Suppressor macrophage (primary cell): ENCODE data around the gene GRM8.

Source experiments
- DNase-seq, 4 experiments: peaks; one replicate each; pipeline ENCODE4 v3.0.0-alpha.2; 2020 to 2022

Gene GRM8

DNA sequence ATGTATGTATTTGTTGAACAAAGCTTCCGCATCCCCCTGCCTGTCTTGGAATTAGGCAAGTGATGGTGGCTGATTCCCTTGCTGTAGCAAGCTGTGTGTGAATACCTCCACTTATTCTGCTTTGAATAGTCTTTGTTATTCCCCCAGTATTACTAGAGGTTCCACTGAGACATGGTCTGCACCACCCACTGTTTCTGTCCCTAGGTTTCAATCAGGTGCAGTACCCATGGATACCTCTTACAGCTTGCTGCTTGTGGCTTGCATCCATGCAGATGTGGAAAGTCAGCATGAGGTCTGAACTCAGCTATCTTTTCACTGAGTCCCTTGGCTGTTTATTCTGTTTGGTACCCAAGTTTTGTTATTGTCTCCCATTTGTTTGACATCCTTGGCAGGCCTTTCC is 447.4 kb downstream of the GRM8 start:
- no peak for DNase-seq

GRCh38 chr7:126804604-126805003 is 448.1 kb downstream of the GRM8 start:
- DNase-seq: no peak

- no peak for DNase-seq
Observed at GRCh38 chr7:126803990-126804389, 448.8 kb downstream of the GRM8 start.

DNA sequence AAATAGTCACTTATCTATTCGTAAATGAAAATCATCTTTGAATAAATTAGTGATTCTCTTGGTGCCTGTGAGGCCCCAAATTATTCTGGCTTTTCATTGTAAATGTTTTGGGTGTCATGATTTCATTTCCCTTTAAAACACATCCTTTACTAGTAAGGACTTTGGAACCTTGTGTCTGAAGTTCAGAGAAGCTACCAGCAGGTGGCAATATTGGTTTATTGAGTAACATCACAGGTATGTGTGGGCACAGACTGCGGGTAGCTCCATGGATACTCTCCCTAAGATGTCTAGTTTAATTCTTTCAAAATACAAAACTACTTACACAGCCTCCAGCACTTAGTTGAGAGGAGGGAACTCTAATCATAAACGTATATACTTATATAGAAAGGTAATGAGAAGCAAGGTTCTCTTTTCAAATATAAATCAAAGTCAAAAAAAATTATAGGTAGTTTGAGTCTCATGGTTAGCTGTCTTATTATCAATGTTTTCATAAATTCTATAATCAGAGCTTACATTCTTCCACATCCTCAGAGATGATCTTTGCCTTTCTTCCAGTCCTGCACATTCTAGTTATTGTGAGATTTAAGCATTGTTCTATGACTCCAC is 449.6 kb downstream of the GRM8 start:
- DNase-seq: peak; percentile 54 to 63 (median 60)

DNA sequence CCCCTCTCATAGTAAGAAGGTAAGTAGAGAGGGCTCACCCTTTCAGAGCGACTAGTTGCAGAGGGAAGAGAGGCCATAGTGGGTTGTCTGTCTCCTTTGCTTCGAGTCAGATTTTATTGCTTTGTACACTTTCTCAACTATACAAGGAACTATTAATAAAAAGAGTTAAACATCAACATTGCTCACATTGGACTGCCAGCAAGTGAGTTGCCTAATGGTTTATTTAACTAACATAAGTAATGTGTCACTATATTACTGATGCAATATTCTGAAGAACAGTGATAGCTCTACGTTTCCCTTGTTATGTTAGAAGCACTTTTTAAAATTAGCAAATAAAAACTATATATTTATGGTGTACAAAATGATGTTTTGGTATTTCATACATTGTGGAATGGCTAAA is 451.0 kb downstream of the GRM8 start:
- no peak for DNase-seq

- no peak for DNase-seq
Observed at GRCh38 chr7:126799541-126799940, 453.2 kb downstream of the GRM8 start.

- DNase-seq: no peak
Observed at GRCh38 chr7:126792521-126792920, 460.2 kb downstream of the GRM8 start.

- no peak for DNase-seq
Observed at GRCh38 chr7:126791306-126791705, 461.4 kb downstream of the GRM8 start.

GRCh38 chr7:126790763-126791162 is 462.0 kb downstream of the GRM8 start:
- DNase-seq: no peak

DNA sequence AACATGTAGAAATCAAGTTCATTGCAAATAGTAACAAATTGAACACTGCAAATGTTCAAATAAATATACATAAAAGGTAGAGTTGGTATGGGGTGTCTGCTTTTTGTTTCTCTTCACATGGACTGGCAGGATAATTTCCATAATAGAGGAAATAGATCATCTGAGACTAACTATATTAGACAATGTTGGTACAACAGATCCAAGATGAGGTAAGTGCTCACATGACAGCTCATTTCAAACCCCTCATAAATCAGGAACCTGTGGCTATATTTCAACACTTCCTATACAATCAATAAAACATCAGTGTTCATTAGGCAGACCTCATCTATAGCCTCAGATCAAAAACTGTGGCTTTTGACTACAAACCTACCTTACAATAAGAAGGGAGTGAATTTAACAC is 469.1 kb downstream of the GRM8 start:
- DNase-seq: no peak

DNA sequence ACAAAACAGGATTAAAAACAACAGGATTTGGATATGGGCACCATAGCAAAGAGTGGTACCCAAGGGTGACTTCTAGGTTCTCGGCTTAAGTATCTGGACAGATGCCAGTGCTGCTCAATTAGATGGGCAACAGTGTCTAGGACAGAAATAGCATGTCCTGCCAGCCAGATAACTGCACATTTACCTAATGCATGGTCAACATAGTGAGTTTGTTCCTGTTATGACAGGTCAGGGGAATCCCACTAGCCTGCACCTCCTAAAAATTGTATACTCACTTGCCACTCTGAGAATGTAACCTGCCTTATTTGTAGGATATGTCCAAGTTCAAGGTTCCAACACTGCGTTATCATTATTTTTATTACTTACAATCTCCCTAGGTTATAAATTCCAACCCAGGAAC is 471.7 kb downstream of the GRM8 start:
- no peak for DNase-seq

DNA sequence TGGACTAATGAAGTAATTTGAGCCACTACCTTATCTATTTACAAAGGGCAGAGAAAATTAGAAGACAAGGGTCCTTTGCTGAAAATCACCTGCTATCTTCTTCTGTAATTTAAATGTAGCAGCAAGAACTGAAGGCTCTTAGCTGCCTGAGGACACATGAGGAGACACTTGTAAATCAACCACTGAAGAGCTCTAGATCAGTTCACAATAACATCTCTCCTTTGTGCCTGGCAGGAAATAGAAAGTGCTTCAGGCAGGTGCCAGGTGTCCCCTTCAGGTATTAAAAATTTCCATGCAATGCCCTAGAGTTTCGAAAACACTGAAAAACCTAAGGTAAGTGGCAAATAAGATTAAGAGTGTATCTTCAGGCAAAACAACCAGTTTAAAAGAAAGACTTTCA is 474.6 kb downstream of the GRM8 start:
- DNase-seq: no peak

DNA sequence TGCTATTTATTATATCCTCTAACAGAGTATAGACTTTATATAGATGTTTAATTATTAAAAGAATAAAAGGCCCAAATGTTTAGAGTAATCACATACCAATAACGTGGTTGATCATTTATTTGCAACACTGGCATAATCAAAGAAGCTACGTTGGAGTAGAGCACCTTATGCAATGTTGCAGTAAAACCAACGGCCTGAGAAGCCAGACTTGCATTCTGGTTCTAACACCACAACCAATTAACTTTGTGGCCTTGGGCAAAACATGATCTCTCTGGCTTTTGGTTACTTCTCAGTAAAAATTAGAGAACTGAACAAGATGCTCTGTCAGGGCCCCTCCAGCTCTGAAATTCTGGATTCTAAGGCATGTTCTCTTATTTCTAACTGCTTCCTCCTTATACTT is 476.2 kb downstream of the GRM8 start:
- DNase-seq: peak in 2 of 4 experiments; percentile 2 to 10

- peak in 2 of 4 experiments; percentile 37 to 48 for DNase-seq
Observed at GRCh38 chr7:126774077-126774476, 478.7 kb downstream of the GRM8 start.

- no peak for DNase-seq
Observed at GRCh38 chr7:126768836-126769235, 483.9 kb downstream of the GRM8 start.

DNA sequence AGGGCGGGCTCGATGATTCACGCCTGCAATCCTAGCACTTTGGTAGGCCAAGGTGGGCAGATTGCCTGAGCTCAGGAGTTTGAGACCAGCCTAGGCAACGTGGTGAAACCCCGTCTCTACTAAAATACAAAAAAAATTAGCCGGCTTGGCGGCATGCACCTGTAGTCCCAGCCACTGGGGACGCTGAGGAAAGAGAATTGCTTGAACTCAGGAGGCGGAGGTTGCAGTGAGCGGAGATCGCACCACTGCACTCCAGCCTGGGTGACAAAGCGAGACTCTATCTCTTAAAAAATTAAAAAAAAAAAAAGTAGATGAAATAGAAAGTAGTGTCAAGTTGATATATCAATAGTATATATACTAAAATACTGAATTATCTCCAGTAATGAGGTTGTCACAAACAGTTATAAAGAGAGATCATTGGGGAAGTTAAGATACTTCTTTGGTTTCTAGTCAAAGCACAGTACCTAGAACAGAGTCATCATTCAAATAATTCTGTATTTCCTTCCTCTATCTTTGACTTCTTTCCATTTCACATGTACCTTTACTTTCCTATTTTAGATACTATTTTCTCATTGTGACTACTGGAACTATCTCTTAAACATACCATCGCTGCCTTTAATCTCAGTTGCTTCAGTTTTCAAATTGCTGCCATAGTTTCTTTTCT is 491.7 kb downstream of the GRM8 start:
- no peak for DNase-seq

DNA sequence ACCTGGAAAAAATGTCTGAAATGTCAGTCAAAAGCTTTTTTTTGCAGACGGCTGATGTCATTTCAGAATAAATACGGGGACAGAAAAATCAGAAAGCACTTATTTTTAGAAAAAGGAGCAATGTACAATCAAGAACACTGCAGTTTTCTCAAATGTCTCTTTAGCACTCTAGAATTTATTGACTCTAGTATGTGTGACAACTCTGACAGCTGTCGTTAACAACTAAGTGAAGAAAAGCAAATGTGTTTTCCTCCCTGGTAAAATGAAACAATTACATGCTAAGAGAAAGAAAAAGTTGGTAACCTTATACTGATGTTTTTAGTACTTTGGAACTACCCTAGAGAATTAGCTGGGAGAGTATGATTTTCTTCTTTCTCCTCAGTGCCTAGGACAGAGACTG is 497.4 kb downstream of the GRM8 start:
- DNase-seq: no peak

DNA sequence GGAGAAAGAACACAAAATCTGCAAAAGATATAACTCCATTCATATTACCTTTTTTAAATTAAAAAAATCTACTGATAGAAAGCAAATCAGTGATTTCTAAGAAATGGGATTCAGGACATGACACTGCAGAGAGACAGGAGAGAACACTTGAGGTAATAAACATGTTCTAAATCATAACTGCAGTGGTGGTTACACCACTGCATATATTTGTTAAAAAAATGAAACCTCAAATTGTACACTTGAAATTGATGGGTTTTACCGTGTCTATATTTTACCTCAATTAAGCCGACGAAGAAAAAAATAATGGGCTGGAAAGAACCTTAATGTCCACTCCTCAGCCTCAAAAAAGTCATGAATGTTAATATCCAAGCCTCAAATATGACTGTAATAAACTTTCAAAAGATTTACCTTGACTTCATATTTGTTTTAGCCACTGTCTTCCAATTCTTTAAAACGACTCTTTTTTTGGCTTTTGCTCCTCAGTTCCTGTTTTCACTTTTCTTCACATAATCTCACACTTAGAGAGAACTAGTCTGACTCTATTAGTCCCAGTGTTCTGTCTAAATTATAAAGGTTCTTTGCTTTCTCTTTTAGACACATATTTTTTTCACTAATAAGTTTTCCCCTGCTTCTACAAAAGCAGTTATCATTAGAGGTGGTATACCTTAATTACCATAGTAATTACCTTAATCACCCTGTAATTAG is 502.4 kb downstream of the GRM8 start:
- no peak for DNase-seq

- DNase-seq: no peak
Observed at GRCh38 chr7:126728967-126729366, 523.8 kb downstream of the GRM8 start.

DNA sequence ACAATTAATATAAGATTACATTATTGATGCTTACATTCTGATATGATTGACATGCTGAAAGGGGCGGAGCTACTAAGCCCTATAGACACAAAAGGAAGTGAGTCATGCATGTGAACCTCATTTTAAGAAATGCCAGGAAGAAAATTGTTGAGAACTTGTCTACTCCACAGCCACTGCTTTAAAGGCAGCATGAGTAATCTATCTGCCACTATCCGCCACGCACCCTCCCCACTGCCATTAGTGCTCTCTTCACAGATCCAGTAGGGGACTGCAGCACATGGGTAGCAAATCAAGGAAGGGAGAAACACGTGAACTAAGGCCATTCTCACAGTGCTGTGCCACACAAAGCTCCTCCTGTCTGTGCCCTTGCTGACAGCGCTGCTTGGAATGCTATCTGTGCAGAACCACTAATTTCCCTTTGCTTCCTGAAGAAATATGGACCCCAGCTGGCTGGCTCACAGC is 524.8 kb downstream of the GRM8 start:
- DNase-seq: peak in 3 of 4 experiments; percentile 3 to 12 (median 7)

GRCh38 chr7:126723966-126724544 is 528.7 kb downstream of the GRM8 start:
- DNase-seq: no peak

DNA sequence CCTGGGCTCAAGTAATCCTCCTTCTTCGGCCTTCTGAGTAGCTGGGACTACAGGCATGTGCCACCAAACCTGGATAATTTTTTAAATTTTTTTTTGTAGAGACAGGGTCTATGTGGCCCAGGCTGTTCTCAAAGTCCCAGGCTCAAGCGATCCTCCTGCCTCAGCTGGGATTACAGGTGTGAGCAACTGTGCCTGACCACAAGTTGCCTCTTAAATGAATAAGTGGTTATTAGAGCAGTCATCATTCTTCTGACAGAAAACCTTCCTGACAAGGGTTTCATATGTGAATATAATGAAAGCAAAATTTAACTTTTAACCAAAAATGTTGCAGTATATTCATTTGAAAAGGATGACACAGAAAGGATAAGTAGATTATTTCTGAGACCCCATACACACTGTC is 532.5 kb downstream of the GRM8 start:
- DNase-seq: no peak

GRCh38 chr7:126718419-126718818 is 534.3 kb downstream of the GRM8 start:
- DNase-seq: no peak

DNA sequence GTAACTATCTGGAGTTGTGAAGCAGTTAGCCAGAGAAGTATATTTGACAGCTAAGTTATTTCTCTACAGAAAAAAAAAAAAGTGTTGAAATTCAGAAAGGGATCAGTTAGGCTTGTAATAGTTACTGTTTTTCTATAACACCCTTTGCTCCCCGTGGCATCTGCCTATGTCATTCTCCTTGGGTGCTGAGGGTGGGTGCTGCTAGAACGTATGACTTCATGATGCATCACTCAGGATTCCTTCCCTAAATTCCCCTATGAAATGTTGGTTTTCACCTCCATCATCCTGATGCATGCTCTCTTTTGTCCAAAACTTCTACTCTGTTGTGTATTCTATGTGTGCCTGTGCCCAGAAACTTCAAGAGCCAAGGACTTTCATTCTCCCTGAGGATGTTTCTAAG is 536.4 kb downstream of the GRM8 start:
- no peak for DNase-seq
